ENCODE data around the gene LIG1.
A peak's percentile ranks its signal among the peaks of the same experiment; 100 is the strongest.

LIG1 gene

DNA sequence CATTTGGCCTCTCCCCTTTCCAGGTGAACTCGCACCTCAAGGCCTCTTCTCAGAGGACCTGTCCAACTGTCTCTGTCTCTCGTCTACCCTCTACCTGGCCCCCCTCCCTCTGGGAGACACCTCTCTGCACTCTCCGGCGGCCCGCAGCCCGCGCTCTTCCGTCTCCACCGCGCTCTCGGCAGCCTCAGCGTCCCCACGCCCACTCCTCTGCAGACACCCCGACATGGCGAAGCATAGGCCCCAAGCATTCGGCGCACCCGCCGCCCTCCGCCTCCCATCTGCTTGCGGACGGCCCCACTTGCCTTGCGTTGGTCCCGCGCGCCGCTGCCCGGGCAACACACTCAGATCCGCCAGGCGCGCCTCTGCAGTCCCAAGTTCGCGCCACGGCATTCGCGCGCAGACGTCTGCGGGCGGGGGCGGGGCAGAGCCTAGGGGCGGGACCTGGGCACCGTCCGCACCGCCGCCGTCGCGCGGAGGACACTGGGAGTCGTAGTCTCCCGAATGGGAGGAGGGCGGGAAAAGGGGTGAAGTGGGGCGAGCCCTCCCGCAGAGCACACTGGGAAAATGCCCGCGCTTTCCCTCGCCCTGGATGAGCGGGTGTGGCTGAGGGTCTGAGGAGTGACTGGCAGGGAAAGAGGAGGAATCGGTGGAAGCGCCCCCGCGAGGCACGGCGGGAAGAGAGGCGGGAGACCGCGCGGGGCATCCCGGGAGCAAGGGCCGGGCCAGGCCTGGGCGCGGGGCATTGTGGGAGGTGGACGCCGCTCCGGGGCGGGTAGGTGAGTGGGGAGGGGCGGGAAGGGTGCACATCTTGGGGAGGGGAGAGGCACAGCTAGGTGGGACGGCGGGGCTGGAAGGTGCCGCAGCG is at the start of gene LIG1, which contains the start of gene ZSWIM9:
Gene LIG1, minus strand, starts transcription at position 406 of the 865 bp plus-strand sequence. CDS start 4,778 bp downstream, outside the sequence.
Gene ZSWIM9, plus strand, starts transcription at position 742 of the 865 bp plus-strand sequence. CDS start 1,123 bp downstream, outside the sequence.
- peak; percentile 82 for DNase-seq (ENCODE audit: low read depth)

DNA sequence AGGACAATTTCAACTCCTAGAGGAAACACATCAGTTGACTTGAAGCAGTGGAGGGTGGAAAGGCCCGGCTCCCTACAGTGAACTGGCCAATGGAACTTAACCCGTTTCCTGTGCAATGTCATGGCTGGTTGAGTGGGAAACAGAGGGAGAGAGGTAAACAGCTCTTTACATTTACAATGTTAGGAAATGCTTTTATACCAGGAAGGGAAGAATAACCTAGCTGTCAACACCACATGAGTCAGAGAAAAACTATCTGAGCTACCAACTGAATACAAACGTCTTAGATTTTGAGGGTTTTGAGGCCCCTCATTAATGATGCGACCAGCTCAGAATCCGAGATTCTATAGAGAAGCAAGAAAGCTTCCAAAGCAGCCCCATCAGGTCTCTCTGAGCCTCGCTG is 48.9 kb upstream of the LIG1 start:
- DNase-seq (ENCODE audit: low read depth) = no peak

DNA sequence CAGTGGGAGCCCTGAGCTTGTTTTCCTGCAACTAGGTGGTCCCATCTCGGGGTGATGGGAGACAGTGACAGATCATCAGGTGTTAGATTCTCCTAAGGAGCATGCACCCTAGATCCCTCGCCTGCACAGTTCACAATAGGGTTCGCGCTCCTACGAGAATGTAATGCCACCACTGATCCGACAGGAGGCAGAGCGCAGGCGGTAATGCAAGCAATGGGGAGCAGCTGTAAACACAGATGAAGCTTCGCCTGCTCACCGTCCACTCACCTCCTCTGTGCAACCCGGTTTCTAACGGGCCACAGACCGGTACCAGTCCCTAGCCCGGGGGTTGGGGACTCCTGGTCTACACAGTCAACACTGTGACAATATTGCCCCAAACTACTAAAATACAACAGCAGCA is 46.8 kb upstream of the LIG1 start:
- DNase-seq (ENCODE audit: low read depth) = no peak

DNA sequence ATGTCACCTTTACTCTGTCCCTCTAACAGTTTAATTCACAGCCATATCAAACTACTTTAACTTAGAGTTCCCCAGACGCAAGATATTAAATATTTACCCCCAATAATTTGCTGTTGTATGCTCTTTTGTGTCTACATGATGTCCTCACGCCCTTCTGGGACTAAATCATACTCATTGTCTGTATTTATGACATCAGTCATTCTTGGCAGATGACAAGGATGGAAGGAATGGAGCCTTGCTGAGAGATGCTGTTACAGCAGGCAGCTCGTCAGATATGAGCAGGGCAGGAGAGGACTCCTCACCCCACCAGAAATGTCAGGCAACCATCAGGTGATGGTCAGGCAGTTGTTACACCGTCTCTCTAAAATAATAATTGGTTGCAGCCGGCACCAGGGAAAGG is 43.8 kb upstream of the LIG1 start:
- no peak for DNase-seq (ENCODE audit: low read depth)

- DNase-seq (ENCODE audit: low read depth) = no peak
Measured at GRCh38 chr19:48210005-48210404, 39.9 kb upstream of the LIG1 start.

GRCh38 chr19:48206397-48207093 is 36.4 kb upstream of the LIG1 start:
- DNase-seq (ENCODE audit: low read depth) = no peak

GRCh38 chr19:48203794-48204628 is 33.9 kb upstream of the LIG1 start:
- peak; percentile 74 for DNase-seq (ENCODE audit: low read depth)

DNA sequence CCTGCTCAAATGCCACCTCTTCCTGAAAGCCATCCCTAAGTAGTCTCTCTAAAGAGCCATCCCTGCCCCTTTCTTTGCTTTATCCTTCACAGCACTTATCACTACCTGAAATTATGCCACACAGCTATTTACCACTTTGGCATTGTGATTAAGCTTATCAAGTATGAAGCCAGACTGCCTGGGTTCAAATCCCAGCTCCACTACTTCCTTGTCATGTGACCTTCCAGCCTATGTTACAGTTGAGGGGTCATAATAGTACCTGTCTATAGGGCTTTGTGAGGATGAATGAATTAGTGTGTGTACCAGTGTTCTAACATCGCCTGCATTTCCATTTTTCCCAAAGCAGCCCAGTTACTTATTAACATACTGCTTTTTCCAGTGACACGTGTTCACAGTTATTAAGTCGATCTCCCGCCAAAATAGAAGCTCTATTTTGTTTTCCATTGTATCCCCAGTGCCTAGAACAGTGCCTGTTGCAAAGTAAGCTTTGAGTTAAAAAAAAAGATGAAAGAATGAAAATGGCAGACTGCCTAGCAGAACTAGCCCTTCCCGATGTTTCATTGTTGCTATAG is 33.2 kb upstream of the LIG1 start:
- no peak for DNase-seq (ENCODE audit: low read depth)

DNA sequence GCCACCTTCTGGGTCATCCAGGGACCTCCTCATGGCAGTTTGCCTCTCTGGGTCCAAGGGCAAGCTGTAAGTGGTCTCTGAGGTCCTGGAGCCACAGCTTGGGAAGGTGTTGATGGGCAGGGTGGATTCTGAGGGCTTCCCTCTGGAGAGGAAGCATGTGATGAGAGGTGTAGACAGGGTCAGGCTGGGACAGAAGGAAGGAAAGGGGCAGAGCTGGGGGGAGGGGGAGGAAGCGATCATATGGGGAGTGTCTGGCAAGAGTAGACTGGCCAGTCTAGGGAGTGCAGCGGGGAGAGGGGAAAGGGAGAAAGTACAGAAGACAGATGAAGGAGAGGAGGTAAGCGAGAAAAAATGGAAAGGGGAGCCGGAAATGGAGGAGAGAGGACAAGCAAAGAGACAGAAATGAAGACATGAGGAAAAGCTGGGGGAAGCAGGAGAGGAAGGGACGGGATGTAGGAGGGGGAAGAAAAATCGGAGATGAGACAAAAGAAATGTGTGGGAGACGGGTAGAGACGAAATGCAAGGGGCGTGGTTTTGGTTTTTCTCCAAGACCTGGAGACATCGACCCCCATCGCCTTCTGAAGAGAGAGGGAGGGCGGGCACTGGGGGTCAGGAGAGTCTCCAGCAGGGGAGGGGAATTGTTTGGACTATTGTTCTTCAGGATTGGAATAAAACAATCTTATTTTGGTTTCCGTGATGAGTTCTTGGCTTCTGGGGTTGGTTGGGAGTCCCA is 27.0 kb upstream of the LIG1 start:
- no peak for DNase-seq (ENCODE audit: low read depth)

DNA sequence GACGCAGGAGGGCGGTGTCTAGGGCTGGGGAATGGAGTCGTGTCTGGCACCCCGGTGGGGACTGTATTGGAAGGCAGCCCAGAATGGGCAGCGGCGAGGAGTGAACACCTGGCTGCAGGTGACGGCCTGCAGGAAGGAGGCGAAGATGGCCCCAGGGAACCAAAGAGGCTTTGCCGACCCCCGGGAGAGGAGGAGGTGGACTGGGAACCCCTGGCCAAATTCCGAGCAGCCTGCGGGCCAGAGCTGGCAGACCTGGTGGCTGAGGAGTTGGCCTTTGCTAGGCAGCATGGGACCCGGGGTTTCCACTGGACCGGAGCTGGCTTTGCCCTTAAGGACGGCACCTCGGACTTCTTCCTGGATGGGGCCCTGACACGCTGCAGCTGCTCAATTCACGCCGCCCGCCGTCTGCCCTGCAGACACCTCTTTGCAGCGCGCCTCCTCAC is 26.2 kb upstream of the LIG1 start:
- DNase-seq (ENCODE audit: low read depth) = no peak

DNA sequence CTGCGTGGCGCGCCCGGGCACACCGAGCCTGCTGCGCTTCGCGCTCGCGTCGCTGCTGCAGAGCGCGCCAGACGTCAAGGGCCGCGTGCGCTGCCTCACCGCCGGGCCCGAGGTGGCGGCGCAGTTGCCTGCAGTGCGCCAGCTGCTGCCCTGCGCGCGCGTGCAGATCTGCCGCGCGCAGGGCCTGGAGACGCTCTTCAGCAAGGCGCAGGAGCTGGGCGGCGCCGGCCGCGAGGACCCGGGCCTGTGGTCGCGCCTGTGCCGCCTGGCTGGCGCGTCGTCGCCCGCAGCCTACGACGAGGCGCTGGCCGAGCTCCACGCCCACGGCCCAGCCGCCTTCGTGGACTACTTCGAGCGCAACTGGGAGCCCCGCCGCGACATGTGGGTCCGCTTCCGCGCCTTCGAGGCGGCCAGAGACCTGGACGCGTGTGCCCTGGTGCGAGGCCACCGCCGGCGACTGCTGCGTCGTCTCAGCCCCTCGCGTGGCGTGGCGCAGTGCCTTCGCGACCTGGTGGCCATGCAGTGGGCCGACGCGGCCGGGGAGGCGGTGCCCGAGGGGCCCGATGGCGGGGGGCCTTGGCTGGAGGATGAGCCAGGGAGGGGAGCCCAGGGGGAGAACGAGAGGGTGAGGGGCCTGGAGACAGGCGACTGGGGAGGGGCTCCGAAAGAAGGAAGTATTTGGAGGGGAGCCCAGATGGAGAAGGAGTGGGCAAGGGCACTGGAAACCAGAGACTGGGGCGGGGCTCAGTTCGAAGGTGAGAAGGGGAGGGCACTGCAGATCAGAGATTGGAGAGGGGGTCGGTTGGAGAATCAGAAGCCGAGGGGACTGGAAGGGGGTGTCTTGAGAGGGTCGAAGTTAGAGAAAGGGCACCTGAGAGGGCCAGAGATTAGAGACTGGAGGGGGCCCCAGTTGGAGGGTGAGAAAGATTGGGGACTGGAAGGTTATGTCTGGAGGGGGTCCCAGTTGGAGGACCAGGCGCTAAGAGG is 25.0 kb upstream of the LIG1 start:
- DNase-seq (ENCODE audit: low read depth) = no peak

DNA sequence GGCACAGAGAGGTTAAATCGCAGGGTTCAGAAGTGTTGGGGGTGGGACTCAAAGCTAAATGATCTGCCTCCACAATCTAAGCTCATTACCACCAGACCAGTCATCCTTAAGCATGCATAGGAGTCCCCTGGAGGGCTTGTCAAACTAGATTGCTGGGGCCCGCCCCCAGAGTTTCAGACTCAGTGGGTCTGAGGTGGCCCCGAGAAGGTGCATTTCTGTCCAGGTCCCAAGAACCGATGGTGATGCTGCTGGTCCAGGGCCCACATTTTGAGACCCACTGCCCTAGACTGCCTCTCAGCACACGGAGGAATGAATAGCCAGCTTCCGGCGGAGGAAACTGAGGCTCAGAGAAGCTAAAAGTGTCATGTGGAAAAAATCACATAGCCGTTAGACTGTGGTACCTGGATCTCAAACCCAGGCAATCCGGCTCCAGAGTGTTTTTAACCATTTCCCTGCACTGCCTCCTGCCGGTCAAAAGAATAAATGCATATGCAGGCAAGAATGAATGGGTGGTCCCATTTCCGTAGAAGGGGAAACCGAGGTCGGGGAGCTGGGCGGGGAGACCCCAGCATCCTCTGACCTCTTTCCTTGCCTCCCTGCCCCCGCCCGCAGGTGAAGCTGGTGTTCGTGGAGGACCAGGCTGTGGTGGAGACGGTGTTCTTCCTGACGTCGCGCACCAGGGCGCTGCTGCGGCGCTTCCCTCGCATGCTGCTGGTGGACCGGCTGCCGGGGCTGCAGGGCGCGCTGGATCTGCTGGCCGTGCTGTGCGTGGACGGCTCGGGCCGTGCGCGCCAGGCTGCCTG is 24.1 kb upstream of the LIG1 start:
- no peak for DNase-seq (ENCODE audit: low read depth)

DNA sequence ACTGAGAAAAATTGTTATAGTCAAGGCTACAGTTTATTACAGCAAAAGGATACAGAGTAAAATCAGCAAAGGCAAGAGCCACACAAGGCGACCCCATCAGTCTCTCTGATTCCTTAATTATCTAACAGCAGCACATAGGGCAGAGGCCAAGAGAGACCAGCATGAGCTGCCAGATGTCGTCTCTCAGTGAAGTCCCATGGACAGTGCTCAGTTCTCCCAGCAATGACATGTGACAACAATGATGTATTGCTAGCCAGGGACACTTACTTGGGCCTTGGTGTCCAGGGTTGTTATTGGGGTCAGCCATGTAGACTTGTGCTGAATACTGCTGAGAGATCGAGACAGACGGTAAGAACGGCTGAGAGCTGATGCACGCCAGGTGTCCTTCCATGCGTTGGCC is 22.6 kb upstream of the LIG1 start:
- no peak for DNase-seq (ENCODE audit: low read depth)

DNA sequence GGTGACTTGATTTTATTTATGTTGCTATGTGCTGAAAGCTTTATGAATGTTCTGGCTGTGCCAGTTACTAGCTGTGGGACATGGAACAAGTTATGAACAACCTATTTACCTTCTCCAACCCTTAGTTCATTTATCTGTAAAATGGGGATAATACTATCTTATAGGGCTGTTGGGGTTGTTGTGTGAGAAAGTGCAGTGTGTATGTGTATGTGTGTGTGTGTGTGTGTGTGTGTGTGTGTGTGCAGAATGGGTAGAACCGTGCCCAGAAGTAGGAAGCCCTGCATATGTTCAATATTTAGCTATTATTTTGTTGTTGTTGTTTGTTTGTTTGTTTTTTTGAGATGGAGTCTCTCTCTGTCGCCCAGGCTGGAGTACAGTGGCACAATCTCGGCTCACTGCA is 20.7 kb upstream of the LIG1 start:
- no peak for DNase-seq (ENCODE audit: low read depth)

- no peak for DNase-seq (ENCODE audit: low read depth)
Measured at GRCh38 chr19:48190288-48190884, 20.2 kb upstream of the LIG1 start.

DNA sequence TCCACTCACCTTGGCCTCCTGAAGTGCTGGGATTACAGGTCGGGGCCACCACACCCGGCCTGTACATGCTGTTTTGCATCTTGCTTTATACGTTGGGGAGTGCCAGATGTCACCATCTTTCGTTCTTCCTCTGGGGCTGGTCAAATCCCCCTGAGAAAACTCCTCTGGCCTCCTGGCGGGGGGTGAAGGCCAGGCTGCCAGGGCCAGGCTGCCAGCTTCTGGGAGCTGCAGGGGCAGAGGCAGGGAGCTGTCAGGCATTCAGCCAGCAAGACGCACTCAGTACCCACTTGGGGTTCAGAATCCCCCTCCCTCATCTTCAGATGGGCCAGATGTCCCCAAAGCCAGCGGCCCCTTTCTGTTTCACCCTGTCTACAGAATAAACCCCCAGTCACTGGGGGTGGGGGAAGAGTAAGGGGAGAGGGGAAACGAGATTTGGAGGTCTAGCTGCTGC is 16.4 kb upstream of the LIG1 start:
- DNase-seq (ENCODE audit: low read depth) = no peak

DNA sequence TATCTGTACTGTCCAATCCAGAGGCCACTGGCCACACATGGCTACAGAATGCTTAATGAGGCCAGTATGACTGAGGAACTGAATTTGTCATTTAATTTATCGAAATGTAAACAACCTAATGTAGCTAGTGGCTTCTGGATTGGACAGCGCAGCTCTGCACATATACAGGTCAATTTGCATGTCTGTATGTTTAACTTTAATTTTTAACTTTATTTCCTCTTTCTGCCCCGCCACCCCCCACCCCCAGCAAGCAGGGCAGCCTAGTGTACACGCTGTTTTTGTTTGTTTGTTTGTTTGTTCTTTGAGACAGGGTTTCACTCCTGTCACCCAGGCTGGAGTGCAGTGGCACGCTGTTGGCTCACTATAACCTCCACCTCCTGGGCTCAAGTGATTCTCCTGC is 15.9 kb upstream of the LIG1 start:
- DNase-seq (ENCODE audit: low read depth) = no peak

DNA sequence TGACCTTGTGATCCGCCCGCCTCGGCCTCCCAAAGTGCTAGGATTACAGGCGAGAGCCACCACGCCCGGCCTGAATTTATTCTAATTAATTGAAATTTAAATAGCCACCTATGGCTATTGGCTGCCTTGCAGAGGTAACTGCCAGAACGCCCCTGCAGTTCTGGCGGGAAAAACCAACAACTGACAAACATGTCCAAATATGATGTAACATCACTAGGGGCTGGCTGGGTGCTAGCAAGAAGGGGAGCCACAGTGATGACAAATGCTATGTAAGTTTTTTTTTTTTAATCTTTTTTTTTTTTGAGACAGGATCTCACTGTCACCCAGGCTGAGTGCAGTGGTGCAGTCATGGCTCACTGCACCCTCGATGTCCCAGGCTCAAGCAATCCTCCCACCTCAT is 13.2 kb upstream of the LIG1 start:
- no peak for DNase-seq (ENCODE audit: low read depth)

GRCh38 chr19:48182434-48182833 is 12.3 kb upstream of the LIG1 start:
- no peak for DNase-seq (ENCODE audit: low read depth)

Measured in stimulated activated CD8-positive, alpha-beta memory T cell treated with anti-CD3 and anti-CD28 coated beads, Interleukin-15, amount 100 ng/mL, for 24 hours (primary cell).